Hematopoietic multipotent progenitor cell treated with erythropoietin and hydrocortisone succinate and interleukin-3 and kit ligand, for 8 days (in vitro differentiated cells): ENCODE measurements around the gene SVEP1.
"Not testable (repeated sequence)": the region's sequence is repeated elsewhere in the genome, so short reads cannot be mapped to it uniquely, and the experiment has no call there.

Source experiments
- DNase-seq: peaks from one replicate; pipeline ENCODE4 v3.0.0-alpha.2; 2015

The SVEP1 gene

DNA sequence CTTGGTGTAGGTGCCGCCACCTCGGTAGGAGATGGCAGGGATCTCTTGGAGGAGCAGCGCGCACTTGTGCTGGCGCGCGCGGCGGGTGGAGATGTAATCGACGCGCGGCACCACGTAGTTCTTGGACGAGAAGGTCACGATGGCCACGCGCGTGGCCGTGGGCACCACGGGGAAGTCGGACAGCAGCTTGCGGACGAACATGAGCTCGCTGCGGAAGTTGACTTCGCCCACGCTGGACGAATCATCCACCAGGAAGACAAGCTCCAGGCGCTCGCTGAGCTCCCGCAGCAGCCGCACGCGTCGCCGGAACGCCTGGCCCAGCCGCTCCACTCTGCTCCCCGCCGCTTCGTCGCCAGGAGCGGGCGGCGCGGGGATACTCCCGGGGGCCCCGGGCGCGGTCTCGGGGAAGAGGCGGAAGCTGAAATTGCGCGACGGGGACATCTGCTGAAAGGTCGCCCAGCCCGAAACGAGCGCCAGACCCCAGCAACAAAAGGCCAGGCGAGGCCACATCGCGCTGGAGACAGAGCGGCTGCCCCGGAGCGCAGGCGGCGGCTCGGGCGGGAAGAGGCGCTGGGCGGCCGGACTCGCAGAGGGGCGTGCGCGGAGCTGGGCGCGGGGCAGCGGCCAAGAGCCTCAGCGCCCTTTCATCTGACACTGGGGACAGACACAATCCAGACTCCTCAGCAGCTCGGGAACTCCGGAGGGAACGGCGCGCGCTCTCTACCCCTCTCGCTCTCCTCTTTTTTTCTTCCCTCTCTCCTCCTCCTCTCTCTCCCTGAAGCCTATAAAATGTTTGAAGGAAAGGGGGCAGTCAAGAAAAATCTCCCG is at the start of gene SVEP1:
SVEP1 (minus strand) TSS at position 708 of the 828 bp plus-strand sequence; CDS start at position 510, 198 bp downstream.
- DNase-seq, result no peak

DNA sequence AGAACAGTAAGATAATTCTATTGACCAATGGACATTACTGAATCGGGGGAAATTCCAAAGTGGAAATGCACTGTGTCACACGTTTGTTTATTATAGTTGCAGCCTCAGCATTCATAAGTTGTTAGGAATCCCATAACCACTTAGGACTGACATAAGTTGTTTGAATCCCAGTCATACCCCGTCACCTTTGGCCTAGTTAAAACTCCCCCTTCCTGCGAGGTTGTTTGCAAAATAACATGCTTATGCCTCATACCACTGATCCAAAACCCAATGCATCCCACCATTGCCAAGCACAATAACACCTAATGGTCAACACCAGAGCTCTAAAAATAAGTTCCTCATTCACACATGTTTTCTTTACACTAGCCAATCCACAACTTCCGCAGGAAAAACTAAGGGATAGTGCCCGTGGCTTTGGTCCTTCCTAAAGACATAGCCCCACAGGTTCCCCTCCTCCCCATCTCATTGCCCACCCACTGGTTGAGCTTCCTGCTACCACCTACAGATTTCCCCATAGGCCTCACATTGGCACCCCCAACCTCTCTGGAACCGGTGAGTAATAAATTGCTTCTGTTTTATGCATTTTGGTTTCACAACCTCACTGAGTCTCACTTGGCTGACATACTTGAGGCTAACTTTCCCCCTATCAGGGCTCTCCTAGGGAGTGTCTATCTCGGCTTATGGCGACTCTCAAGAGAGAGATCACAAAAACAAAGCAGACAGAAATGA is 46.7 kb upstream of the SVEP1 start:
- no peak for DNase-seq

DNA sequence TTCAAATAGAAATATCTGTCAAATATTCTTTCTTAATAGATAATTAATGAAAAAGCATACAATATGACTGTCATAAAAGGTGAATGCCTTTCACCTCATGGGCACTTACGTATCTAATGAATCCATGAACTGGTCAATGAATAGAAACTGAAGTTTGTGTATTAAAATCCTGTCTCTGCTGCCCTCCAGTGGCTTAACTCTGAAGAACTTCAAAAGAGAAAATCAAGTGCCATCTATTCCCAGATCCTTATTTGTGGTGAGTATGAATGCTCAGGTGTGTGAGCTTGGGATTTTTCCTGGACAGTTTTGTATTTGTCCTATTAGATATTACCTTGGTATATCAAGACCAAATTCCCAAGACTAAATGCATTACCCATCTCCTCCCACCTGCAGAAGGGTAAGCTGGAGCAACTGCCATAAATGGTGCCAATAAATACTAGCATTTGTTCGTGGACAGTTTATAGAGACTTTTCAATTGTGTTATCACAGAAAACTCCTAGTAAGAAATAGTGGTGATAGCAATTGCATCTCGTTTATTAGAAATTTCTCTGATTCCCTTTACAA is 44.0 kb upstream of the SVEP1 start:
- peak; percentile 69 for DNase-seq

DNA sequence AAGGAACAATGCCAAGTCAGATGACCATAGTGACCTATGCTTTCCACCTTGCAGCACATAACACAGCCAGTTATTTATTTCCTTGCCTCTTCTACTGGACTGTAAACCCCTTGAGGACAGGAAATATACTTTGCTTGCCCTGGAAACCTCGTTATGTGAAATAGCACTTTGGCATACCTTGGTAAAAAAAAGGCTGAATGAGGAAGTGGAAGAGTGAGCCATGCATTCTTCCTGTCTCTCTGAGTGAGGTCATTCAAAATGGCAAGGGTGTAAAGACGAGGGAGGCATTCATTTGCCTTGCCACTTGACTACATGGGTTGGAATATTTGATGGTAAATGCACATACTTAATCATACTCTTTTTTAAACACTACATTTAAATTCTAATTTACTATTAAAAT is 42.8 kb upstream of the SVEP1 start:
- DNase-seq, result no peak

DNA sequence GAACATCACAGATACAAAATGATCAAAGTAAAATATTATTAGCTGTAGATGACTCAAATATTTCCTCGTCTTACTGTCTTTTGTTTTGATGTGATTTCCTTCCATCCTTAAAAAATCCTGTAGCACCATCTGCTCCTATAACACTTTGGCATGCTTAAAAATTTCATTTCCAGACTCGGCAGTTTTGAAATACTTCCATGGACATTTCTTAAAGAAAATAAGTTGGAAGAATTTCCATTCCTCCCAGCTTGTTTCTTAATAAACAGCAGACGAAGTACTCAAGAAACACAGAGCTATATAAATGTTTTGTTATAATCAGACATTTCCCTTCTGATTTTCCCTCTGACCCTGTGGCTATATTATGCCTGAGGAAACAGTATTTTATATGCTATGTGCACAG is 41.2 kb upstream of the SVEP1 start:
- DNase-seq, result no peak

DNA sequence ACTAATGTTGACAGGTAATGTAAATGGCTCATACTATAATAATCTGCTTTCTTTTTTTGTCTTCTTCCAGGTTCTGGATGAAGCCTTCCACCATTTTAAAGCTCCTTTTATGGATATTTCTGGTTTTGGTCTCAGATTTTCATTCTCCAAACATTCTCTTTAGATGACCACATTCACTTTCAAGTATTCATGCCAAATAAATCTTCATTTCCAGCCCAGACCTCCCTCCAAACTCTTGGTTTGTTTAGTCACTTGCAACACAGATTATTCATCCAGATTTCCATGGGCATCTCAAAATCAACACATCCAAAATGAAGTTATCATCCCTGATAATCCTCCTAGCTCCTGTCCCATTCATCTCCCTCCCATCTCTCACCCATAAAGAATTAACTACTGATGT is 40.3 kb upstream of the SVEP1 start:
- no peak for DNase-seq

GRCh38 chr9:110615498-110615897 is 36.0 kb upstream of the SVEP1 start:
- DNase-seq, result no peak

DNA sequence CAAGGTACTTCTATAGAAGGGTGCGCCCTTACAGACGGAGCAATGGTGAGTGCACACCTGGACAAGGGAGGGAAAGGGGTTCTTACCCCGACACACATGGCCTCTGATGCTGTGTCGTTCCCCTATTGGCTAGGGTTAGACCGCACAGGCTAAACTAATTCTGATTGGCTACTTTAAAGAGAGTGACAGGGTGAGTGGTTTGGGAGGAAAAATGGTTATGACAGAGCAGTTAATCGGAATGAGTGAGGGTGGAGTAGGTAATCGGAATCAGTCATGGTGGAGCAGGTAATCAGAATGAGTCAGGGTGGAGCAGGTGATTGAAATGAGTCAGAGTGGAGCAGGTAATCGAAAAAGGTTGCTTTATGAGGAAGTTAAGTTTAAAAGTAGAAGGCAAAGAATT is 35.0 kb upstream of the SVEP1 start:
- not testable (repeated sequence) for DNase-seq

DNA sequence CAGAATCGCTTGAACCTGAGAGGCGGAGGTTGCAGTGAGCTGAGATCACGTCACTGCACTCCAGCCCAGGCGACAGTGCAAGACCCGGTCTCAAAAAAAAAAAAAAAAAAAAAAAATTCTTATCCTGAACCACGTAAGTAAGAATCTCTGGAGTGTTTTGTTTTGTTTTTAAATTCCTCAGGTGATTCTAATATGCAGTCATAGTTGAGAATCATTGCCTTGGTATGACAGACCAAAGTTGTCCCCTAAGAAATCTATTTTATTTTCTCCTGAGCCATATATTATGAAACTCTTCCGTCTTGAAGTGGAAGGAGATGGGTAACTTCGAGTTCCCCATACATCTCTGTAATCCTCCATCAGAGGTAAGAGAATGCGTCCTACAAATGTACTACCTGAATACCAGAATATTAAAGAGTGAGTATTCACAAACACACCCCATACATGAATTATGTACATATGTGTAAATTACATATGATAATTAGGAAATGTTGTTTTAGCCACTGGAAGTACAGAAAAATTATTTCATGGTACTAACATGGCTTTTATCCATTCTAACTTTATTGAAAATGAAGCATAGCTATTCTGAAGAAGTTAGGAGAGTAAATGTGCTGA is 26.7 kb upstream of the SVEP1 start:
- no peak for DNase-seq

- no peak for DNase-seq
Observed at GRCh38 chr9:110605565-110605964, 26.0 kb upstream of the SVEP1 start.

- no peak for DNase-seq
Observed at GRCh38 chr9:110604171-110604601, 24.6 kb upstream of the SVEP1 start.

GRCh38 chr9:110602281-110602680 is 22.7 kb upstream of the SVEP1 start:
- DNase-seq, result no peak

DNA sequence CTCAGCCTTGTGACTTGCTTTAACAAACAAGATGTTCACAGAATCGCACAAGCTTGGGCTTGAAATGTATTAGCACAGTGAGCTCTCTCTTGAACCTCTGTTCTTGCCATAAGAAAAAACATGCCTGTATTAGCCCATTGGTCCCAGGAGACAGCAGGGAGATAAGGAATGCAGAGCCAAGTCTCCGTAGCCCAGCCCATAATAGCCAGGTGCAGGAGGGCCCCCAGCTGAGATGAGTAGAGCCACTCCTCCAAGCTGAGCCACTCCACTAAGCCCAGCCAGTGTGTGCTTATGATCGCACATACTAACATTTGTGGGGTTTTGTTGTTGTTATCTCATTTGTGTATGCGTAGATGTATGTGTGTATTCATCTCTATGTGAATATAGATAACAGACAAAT is 21.6 kb upstream of the SVEP1 start:
- DNase-seq, result no peak

GRCh38 chr9:110599468-110599867 is 19.9 kb upstream of the SVEP1 start:
- no peak for DNase-seq

DNA sequence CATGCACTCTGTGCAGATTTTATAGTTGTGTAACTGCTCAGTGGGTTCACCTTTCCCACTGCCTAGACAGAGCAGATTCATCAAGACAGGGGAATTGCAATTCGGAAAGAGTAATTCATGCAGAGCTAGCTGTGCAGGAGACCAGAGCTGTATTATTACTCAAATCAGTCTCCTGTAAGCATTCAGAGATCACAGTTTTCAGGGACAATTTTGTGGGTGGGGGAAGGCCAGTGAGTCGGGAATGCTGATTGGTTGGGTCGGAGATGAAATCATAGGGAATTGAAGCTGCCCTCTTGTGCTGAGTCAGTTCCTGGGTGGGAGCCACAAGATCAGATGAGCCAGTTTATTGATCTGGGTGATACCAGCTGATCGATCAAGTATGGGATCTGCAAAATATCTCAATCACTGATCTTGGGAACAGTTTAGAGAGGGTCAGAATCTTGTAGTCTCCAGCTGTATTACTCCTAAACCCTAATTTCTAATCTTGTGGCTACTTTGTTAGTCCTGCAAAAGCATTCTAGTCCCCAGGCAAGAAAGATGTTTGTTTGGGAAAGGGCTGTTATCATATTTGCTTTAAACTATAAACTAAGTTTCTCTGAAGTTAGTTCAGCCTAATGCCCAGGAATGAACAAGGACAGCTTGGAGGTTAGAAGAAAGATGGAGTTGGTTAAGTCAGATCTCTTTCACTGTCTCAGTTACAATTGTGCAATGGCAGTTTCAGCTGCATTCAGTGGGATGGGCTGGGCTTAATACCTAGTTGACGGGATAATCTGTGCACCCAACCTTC is 12.7 kb upstream of the SVEP1 start:
- no peak for DNase-seq

- DNase-seq, result no peak
Observed at GRCh38 chr9:110591526-110591925, 12.0 kb upstream of the SVEP1 start.

DNA sequence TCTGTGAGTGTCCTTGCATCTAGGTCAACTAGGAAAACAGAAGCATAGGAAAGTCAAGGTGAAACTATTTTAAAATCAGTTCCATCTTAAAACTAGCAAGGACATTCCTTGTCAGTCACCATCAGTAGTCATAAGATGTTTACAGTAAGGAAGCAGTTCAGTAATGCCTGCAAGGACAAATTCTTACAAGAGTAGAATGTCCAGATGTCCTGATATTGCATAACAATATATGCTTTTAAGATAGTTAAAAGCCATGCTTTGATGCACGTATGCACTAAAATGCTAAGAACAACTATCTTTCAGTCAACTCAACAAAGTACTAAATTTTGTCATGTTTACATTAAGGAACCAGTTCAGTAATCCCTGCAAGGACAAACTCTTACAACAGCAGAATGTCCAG is 11.3 kb upstream of the SVEP1 start:
- DNase-seq, result no peak

DNA sequence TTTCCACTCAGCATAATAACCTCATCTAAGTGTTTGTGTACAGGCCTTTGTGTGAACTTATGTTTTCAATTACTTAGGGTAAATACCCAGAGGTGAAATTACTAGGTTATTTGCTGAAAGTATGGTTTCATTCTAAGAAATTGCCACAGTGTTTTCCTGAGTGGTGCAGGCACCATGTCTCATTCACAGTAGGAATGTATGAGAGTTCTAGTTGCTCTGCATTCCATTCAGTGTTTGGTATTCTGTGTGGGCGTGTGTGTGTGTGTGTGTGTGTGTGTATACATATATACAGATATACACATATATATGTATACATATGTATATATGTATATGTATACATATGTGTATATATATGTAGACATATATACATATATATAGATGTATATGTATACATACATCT is 8.8 kb upstream of the SVEP1 start:
- DNase-seq, result no peak

DNA sequence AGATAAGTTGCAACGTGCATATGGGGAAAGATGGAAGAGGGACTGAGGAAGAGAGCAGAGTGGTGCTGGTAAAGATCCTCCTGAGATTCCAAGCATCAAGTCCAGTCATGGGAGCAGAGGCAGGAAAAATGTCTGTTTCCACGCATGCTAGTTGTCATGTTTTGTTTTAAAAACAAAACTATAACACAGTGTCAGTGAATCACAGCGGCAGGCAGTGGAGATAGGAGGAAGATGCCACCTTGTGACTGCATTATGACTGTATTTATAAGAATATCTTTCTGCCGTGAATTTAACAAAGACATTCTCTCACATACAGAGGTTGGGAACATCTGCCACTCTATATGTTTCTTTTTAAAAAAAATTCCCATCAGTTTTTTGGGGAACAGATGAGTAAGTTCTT is 3.7 kb upstream of the SVEP1 start:
- no peak for DNase-seq

- no peak for DNase-seq
Observed at GRCh38 chr9:110582156-110582555, 2.6 kb upstream of the SVEP1 start.

DNA sequence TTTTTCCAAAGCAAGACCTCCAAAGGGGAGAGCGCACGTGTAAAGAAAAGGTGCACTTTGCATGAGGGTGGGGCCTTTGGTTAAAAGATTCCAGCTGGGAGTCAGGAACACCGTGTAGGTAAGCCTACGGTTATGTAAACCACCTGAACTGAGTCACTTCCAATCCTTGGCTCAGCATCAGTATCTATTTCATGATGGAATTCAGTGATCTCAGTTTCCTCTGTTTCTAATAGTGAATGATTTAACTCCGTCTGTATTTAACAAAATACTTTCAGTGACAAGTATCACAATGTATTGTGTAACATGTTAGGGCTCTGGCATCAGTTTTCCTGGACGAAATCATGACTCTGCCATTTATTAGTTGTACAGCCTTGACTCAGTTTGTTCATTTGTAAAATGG is 1.3 kb upstream of the SVEP1 start:
- no peak for DNase-seq

DNA sequence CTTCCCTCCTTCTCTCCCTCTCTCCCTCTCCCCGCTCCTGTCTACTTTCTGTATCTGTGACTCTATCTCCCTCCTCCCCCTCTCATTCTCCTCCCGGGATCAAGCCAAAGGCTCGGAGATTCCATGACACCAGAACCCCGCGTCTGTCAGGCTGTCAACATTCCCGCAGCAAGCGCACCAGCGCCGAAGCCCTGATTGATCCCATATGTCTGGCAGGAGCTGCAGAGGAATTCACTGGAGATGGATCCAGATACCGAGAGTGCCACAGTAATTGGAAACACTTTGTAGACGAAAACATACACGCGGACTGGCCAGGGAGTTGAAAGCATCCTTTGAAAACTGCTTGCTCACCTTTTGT is 300 bp upstream of the SVEP1 start:
- DNase-seq, result no peak

- DNase-seq, result no peak
Observed at GRCh38 chr9:110578575-110579033, 937 bp downstream of the SVEP1 start.
